GM19240 (cell line): ENCODE measurements around the gene KCP.
"Not testable (repeated sequence)": the region's sequence is repeated elsewhere in the genome, so short reads cannot be mapped to it uniquely, and the experiment has no call there.

Experiments used
- DNase-seq: peaks from one replicate; pipeline ENCODE4 v3.0.0; 2011; ENCODE audit warnings: low spot score; ENCODE audit not compliant: insufficient read length

The KCP gene

GRCh38 chr7:128921866-128922440, 11.4 kb upstream of the KCP start:
- DNase-seq: no peak

- DNase-seq: no peak
Measured at GRCh38 chr7:128920913-128921582, 10.5 kb upstream of the KCP start.

- DNase-seq: no peak
Measured at GRCh38 chr7:128919881-128920799, 9.6 kb upstream of the KCP start.

GRCh38 chr7:128919241-128919640, 8.7 kb upstream of the KCP start:
- DNase-seq: no peak

GRCh38 chr7:128918016-128918665, 7.6 kb upstream of the KCP start:
- DNase-seq: no peak

- DNase-seq: no peak
Measured at GRCh38 chr7:128917122-128917521, 6.6 kb upstream of the KCP start.

- DNase-seq: no peak
Measured at GRCh38 chr7:128916643-128916915, 6.1 kb upstream of the KCP start.

GRCh38 chr7:128915841-128916642, 5.5 kb upstream of the KCP start:
- no peak for DNase-seq

- no peak for DNase-seq
Measured at GRCh38 chr7:128915271-128915819, 4.8 kb upstream of the KCP start.

- DNase-seq: no peak
Measured at GRCh38 chr7:128914566-128915151, 4.2 kb upstream of the KCP start.

- DNase-seq: no peak
Measured at GRCh38 chr7:128913870-128914565, 3.5 kb upstream of the KCP start.

GRCh38 chr7:128912709-128913495, 2.4 kb upstream of the KCP start:
- not testable (repeated sequence) for DNase-seq

GRCh38 chr7:128912281-128912680, 1.8 kb upstream of the KCP start:
- DNase-seq: no peak

GRCh38 chr7:128911423-128912031, 1.0 kb upstream of the KCP start:
- DNase-seq: no peak

- no peak for DNase-seq
Measured at GRCh38 chr7:128909625-128910568, 612 bp downstream of the KCP start.

GRCh38 chr7:128908750-128909624, 1.5 kb downstream of the KCP start:
- no peak for DNase-seq
